ENCODE measurements around the gene GPR63.

The GPR63 gene

GRCh38 chr6:96749891-96750290 lies 87.4 kb downstream of the GPR63 start:
- no peak for DNase-seq
